Activated CD4-positive, alpha-beta T cell treated with anti-CD3 and anti-CD28 coated beads, Interleukin-2, amount 10 ng/mL, durations not matched to agents 7 days and 5 days (primary cell): ENCODE results near the gene TRIM65. TPM values are rescaled to one million over a fixed set of nuclear protein-coding genes. Genes with fewer than 3 reads are reported as not detected.
A peak's percentile ranks its signal among the peaks of the same experiment; 100 is the strongest.
"Not testable (repeated sequence)": the region's sequence is repeated elsewhere in the genome, so short reads cannot be mapped to it uniquely, and the experiment has no call there.

ENCODE experiments used
- CTCF ChIA-PET: fragments of 350-600 bp; sonication (Branson Sonifier 250); formaldehyde crosslinking; loops from one replicate; lab custom pipeline; 2021; ENCODE audit warnings: antibody characterized with exemption; lab: Charles Lee
- POLR2A ChIA-PET: fragments of 350-600 bp; sonication (Branson Sonifier 250); formaldehyde crosslinking; loops from one replicate; lab custom pipeline; 2021; ENCODE audit warnings: antibody characterized with exemption; lab: Charles Lee
- DNase-seq: peaks from one replicate; pipeline ENCODE4 v3.0.0-alpha.2; 2020
- H3K27ac Mint-ChIP-seq: one replicate; pipeline ENCODE4 v1.8.0; 2021; ENCODE audit warnings: mild to moderate bottlenecking, moderate library complexity, mixed read lengths
- H3K27me3 Mint-ChIP-seq: one replicate; pipeline ENCODE4 v1.8.0; 2021; ENCODE audit warnings: mixed read lengths
- H3K36me3 Mint-ChIP-seq: one replicate; pipeline ENCODE4 v1.8.0; 2021; ENCODE audit warnings: low read depth, mixed read lengths
- H3K4me1 Mint-ChIP-seq: one replicate; pipeline ENCODE4 v1.8.0; 2021; ENCODE audit warnings: mixed read lengths
- H3K4me3 Mint-ChIP-seq: one replicate; pipeline ENCODE4 v1.8.0; 2021; ENCODE audit warnings: mild to moderate bottlenecking, moderate library complexity, mixed read lengths
- H3K9me3 Mint-ChIP-seq: one replicate; pipeline ENCODE4 v1.8.0; 2021; ENCODE audit warnings: mixed read lengths
- total RNA-seq, 2 experiments: library from RNA; stranded (reverse); gene quantifications; one replicate each; pipeline ENCODE4 v1.2.3, GENCODE V29; 2021

Gene TRIM65
- total RNA-seq, 2 experiments from 2014 or later: 26.5 to 28.7 TPM

GRCh38 chr17:75891022-75891604 is 5.6 kb downstream of the TRIM65 start:
- H3K4me1 Mint-ChIP-seq: peaks cover 20% of the 10 kb centered on the region
- H3K27me3 Mint-ChIP-seq: no peaks in the 10 kb centered on the region
- H3K27ac Mint-ChIP-seq: no peak overlapping the region
- H3K36me3 Mint-ChIP-seq: peaks cover 6% of the 10 kb centered on the region
- DNase-seq: no peak
- POLR2A ChIA-PET: no interaction called here
- H3K4me3 Mint-ChIP-seq: no peak overlapping the region
- H3K9me3 Mint-ChIP-seq: no peaks in the 10 kb centered on the region
- CTCF ChIA-PET: interaction anchor here (0.9 to 2.3 kb wide), 4 partner anchors 10 to 223 kb away, joined by 3 to 9 read pairs (median 4); partner anchors contain the start of genes MRPL38 and TRIM47

GRCh38 chr17:75889454-75889853 is 7.3 kb downstream of the TRIM65 start:
- Mint-ChIP-seq H3K4me3 (no peak overlapping the region), H3K27me3 (no peaks in the 10 kb centered on the region), H3K36me3 (peaks cover 5% of the 10 kb centered on the region), H3K4me1 (peaks cover 8% of the 10 kb centered on the region), H3K27ac (no peak overlapping the region), H3K9me3 (no peaks in the 10 kb centered on the region)
- ChIA-PET CTCF (interaction anchor here (1.1 to 1.7 kb wide), 3 partner anchors 12 to 176 kb away, joined by 3 to 5 read pairs (median 4); partner anchors contain the start of genes MRPL38 and TRIM47), POLR2A (interaction anchor here (1.0 kb wide), 1 partner anchor 89 kb away, joined by 4 read pairs; the partner anchor contains the start of gene ACOX1)
- no peak for DNase-seq

GRCh38 chr17:75888484-75888883 is 8.3 kb downstream of the TRIM65 start:
- H3K36me3 Mint-ChIP-seq: peaks cover 5% of the 10 kb centered on the region
- no peak for DNase-seq
- H3K4me1 Mint-ChIP-seq: no peaks in the 10 kb centered on the region
- ChIA-PET CTCF (interaction anchor here (1.3 to 2.6 kb wide), 2 partner anchors 7 to 177 kb away, joined by 3 to 10 read pairs; partner anchors contain the start of gene TRIM65), POLR2A (no interaction called here)
- H3K27ac Mint-ChIP-seq: peak overlapping the region; percentile 36
- no peaks in the 10 kb centered on the region for H3K27me3 Mint-ChIP-seq
- H3K4me3 Mint-ChIP-seq: no peak overlapping the region
- no peaks in the 10 kb centered on the region for H3K9me3 Mint-ChIP-seq

- DNase-seq: not testable (repeated sequence)
- CTCF ChIA-PET: interaction anchor here (0.6 to 2.6 kb wide), 3 partner anchors 10 to 16 kb away, joined by 4 to 10 read pairs (median 4); partner anchors contain the start of gene TRIM65
Measured at GRCh38 chr17:75885860-75886259, 10.9 kb downstream of the TRIM65 start.

GRCh38 chr17:75885431-75885830 is 11.3 kb downstream of the TRIM65 start:
- Mint-ChIP-seq H3K27me3 (no peaks in the 10 kb centered on the region), H3K27ac (no peak overlapping the region), H3K9me3 (no peaks in the 10 kb centered on the region), H3K36me3 (peaks cover 4% of the 10 kb centered on the region), H3K4me1 (peaks cover 16% of the 10 kb centered on the region), H3K4me3 (no peak overlapping the region)
- no peak for DNase-seq
- POLR2A ChIA-PET: no interaction called here
- CTCF ChIA-PET: interaction anchor here (1.8 kb wide), 1 partner anchor 10 kb away, joined by 4 read pairs; no protein-coding TSS in a partner anchor

More at GRCh38 chr17:75885860-75886259, 10.9 kb downstream of the TRIM65 start:
- H3K27me3 Mint-ChIP-seq, POLR2A ChIA-PET, H3K4me3 Mint-ChIP-seq, H3K27ac Mint-ChIP-seq, H3K36me3 Mint-ChIP-seq, H3K9me3 Mint-ChIP-seq: not testable (repeated sequence)
- peaks cover 14% of the 10 kb centered on the region for H3K4me1 Mint-ChIP-seq

GRCh38 chr17:75881678-75882454 is 14.9 kb downstream of the TRIM65 start:
- CTCF ChIA-PET: interaction anchor here (0.6 to 2.1 kb wide), 6 partner anchors 8 to 175 kb away, joined by 3 to 7 read pairs (median 4); no protein-coding TSS in a partner anchor
- Mint-ChIP-seq H3K4me3 (no peak overlapping the region), H3K36me3 (peaks cover 5% of the 10 kb centered on the region), H3K27ac (peak overlapping the region; percentile 44), H3K4me1 (peaks cover 28% of the 10 kb centered on the region), H3K9me3 (no peaks in the 10 kb centered on the region), H3K27me3 (no peaks in the 10 kb centered on the region)
- POLR2A ChIA-PET: no interaction called here
- DNase-seq: no peak

GRCh38 chr17:75880266-75880665 is 16.5 kb downstream of the TRIM65 start:
- peak overlapping the region; percentile 2 for H3K4me3 Mint-ChIP-seq
- H3K9me3 Mint-ChIP-seq: no peaks in the 10 kb centered on the region
- no peak overlapping the region for H3K27ac Mint-ChIP-seq
- DNase-seq: no peak
- no peaks in the 10 kb centered on the region for H3K27me3 Mint-ChIP-seq
- peaks cover 10% of the 10 kb centered on the region for H3K36me3 Mint-ChIP-seq
- H3K4me1 Mint-ChIP-seq: peaks cover 39% of the 10 kb centered on the region
- POLR2A ChIA-PET: no interaction called here
- CTCF ChIA-PET: interaction anchor here (1.4 to 4.3 kb wide), 2 partner anchors 7 to 19 kb away, joined by 4 to 22 read pairs; no protein-coding TSS in a partner anchor

- no peaks in the 10 kb centered on the region for H3K27me3 Mint-ChIP-seq
- DNase-seq: peak; percentile 39
- H3K36me3 Mint-ChIP-seq: peaks cover 18% of the 10 kb centered on the region
- H3K9me3 Mint-ChIP-seq: no peaks in the 10 kb centered on the region
- peak within 1 kb of the TSS; percentile 99 for H3K27ac Mint-ChIP-seq
- POLR2A ChIA-PET: interaction anchor here (0.8 kb wide), 1 partner anchor 9 kb away, joined by 3 read pairs; no protein-coding TSS in a partner anchor
- peak within 1 kb of the TSS; percentile 99 for H3K4me3 Mint-ChIP-seq
- H3K4me1 Mint-ChIP-seq: peaks cover 51% of the 10 kb centered on the region
- CTCF ChIA-PET: interaction anchor here (0.6 to 4.3 kb wide), 22 partner anchors 9 to 185 kb away, joined by 3 to 22 read pairs (median 5); partner anchors contain the start of genes GALK1, TRIM65, UNC13D and WBP2
Measured at GRCh38 chr17:75878174-75878998, 18.4 kb downstream of the TRIM65 start, which contains the start of gene TRIM47. TSS of gene TRIM47 (minus strand) at chr17:75878581. CDS start at chr17:75878548, 33 bp downstream.

GRCh38 chr17:75877752-75878173 is 19.0 kb downstream of the TRIM65 start:
- H3K27ac Mint-ChIP-seq: peak overlapping the region; percentile 99
- CTCF ChIA-PET: interaction anchor here (0.6 to 4.3 kb wide), 21 partner anchors 10 to 393 kb away, joined by 3 to 22 read pairs (median 5); partner anchors contain the start of genes GALK1, TRIM65, UNC13D and WBP2
- peak; percentile 80 for DNase-seq
- H3K4me3 Mint-ChIP-seq: peak overlapping the region; percentile 99
- POLR2A ChIA-PET: no interaction called here
- no peaks in the 10 kb centered on the region for H3K9me3 Mint-ChIP-seq
- peaks cover 57% of the 10 kb centered on the region for H3K4me1 Mint-ChIP-seq
- H3K27me3 Mint-ChIP-seq: no peaks in the 10 kb centered on the region
- peaks cover 18% of the 10 kb centered on the region for H3K36me3 Mint-ChIP-seq

- no peaks in the 10 kb centered on the region for H3K27me3 Mint-ChIP-seq
- H3K4me1 Mint-ChIP-seq: peaks cover 58% of the 10 kb centered on the region
- ChIA-PET CTCF (interaction anchor here (0.6 to 4.3 kb wide), 19 partner anchors 9 to 393 kb away, joined by 3 to 22 read pairs (median 6); partner anchors contain the start of genes GALK1, TRIM65 and WBP2), POLR2A (no interaction called here)
- H3K9me3 Mint-ChIP-seq: no peaks in the 10 kb centered on the region
- H3K4me3 Mint-ChIP-seq: peak overlapping the region; percentile 99
- peak overlapping the region; percentile 99 for H3K27ac Mint-ChIP-seq
- DNase-seq: peak; percentile 50
- H3K36me3 Mint-ChIP-seq: peaks cover 18% of the 10 kb centered on the region
Measured at GRCh38 chr17:75876938-75877751, 19.6 kb downstream of the TRIM65 start.
